Gastrocnemius medialis (tissue), 4 donors: ENCODE results near the gene PACSIN1.

Source experiments
- POLR2A ChIP-seq, 2 donors: fragments of 450-650 bp; IDR thresholded peaks; one replicate each; pipeline ENCODE4 v1.6.1; 2017; ENCODE audit warnings: antibody characterized with exemption in 2 of 2, mild to moderate bottlenecking in 2 of 2, moderate library complexity in 2 of 2
- TF ChIP-seq, protein P1 (sequence below), 5 experiments: fragments of 450-650 bp in 3 of 5; fragments of 200-600 bp in 2 of 5; sonication (generic) in 2 of 5; IDR thresholded peaks in 4 of 5; conservative IDR thresholded peaks in 1 of 5; 1 replicate in 4 of 5; 2 replicates in 1 of 5; pipeline ENCODE4 v1.5.1; 2016 to 2019; ENCODE audit warnings: antibody characterized with exemption in 5 of 5, mild to moderate bottlenecking in 3 of 5, moderate library complexity in 3 of 5

DNA sequence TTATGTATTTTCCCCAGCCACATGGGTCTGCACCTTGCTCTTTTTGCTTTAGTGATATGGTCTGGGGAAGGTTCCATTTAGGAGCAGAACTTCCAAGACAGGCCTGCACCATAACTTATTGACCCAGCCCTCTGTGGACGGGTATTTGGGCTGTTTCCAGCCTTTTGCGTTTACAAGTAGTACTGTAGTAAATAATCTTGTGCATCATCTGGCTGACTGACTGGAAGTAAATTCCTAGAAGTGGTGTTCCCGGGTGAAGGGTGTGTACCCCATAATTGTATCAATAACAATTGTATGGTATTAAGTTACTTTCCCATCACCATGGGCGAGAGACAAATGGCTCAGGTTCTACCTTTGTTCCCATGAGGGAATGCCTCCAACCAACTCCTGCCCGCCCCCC is 58.6 kb downstream of the PACSIN1 start:
- TF ChIP-seq, protein P1, sequence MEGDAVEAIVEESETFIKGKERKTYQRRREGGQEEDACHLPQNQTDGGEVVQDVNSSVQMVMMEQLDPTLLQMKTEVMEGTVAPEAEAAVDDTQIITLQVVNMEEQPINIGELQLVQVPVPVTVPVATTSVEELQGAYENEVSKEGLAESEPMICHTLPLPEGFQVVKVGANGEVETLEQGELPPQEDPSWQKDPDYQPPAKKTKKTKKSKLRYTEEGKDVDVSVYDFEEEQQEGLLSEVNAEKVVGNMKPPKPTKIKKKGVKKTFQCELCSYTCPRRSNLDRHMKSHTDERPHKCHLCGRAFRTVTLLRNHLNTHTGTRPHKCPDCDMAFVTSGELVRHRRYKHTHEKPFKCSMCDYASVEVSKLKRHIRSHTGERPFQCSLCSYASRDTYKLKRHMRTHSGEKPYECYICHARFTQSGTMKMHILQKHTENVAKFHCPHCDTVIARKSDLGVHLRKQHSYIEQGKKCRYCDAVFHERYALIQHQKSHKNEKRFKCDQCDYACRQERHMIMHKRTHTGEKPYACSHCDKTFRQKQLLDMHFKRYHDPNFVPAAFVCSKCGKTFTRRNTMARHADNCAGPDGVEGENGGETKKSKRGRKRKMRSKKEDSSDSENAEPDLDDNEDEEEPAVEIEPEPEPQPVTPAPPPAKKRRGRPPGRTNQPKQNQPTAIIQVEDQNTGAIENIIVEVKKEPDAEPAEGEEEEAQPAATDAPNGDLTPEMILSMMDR (IDR thresholded peaks at IDR 0.05 in 4 of 5, conservative IDR thresholded peaks at IDR 0.05 in 1 of 5), result no peak
- TF ChIP-seq POLR2A (IDR thresholded peaks at IDR 0.05), result no peak
